Measurements from ENCODE around the gene NFIA. TPM values are rescaled to one million over a fixed set of nuclear protein-coding genes. Genes with fewer than 3 reads are reported as not detected.

The NFIA gene
- total and polyA plus RNA-seq, 2 donors (not counting 1 experiment from before 2014, with no cell fraction given) = 0.28 to 0.54 TPM

DNA sequence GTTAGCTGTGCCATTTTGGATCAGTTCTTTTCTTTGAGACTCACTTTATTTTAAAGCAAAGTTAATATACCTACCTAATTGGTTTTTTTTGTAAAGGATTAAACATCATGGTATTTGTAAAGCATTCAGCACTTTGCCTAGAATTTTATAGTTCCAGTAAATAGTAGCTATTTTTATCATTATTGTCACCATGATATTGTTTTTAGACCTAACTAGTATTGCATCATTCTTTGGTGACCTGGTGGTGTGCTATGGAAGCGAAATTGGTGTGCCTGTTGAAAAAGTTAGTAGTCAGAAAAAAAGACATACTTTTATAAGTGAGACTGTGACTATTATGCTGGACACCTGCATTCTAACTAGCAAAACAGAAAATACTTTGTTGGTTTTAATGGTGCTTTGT, 81.0 kb downstream of the NFIA start:
- no peaks in the 10 kb centered on the region for H3K79me2 ChIP-seq (ENCODE audit: control insufficient read depth, insufficient read depth, low read length)
- H3K4me2 ChIP-seq (replicated peaks; ENCODE audit: low read depth, low read length, poor library complexity, severe bottlenecking) = no peak overlapping the region
- no peaks in the 10 kb centered on the region for H3K4me1 ChIP-seq (ENCODE audit: control insufficient read depth in 2 of 2, insufficient read depth in 2 of 2, low read length in 2 of 2)
- no peaks in the 10 kb centered on the region for H4K20me1 ChIP-seq (ENCODE audit: control insufficient read depth, insufficient read depth, low read length, poor library complexity, severe bottlenecking)
- DNase-seq = no peak
- no peaks in the 10 kb centered on the region for H3K9me3 Mint-ChIP-seq (ENCODE audit: insufficient read depth)
- H3K4me1 Mint-ChIP-seq = no peaks in the 10 kb centered on the region
- ChIA-PET POLR2A (no interaction called here), CTCF (no interaction called here)
- no peak overlapping the region for H3K27ac ChIP-seq (ENCODE audit: low read length in 2 of 2)
- H2AFZ ChIP-seq (ENCODE audit: insufficient read depth, low read depth, low read length, poor library complexity, severe bottlenecking) = no peak overlapping the region
- H3K36me3 ChIP-seq (replicated peaks in 1 of 2; ENCODE audit: control extremely low read depth in 1 of 2, control insufficient read depth in 1 of 2, extremely low read depth in 1 of 2, insufficient read depth in 2 of 2, low read length in 1 of 2) = no peaks in the 10 kb centered on the region
- no peaks in the 10 kb centered on the region for H3K27me3 ChIP-seq (replicated peaks in 1 of 4; ENCODE audit: control extremely low read depth in 1 of 4, control insufficient read depth in 3 of 4, insufficient read depth in 4 of 4, low read length in 3 of 4)
- no CpG with 5 or more reads among the region's 1 CpG for WGBS (ENCODE audit: insufficient coverage)
- H3K9me3 ChIP-seq (ENCODE audit: control extremely low read depth in 1 of 3, control insufficient read depth in 2 of 3, insufficient read depth in 1 of 3, low read length in 2 of 3) = no peaks in the 10 kb centered on the region
- TF ChIP-seq, protein P1, sequence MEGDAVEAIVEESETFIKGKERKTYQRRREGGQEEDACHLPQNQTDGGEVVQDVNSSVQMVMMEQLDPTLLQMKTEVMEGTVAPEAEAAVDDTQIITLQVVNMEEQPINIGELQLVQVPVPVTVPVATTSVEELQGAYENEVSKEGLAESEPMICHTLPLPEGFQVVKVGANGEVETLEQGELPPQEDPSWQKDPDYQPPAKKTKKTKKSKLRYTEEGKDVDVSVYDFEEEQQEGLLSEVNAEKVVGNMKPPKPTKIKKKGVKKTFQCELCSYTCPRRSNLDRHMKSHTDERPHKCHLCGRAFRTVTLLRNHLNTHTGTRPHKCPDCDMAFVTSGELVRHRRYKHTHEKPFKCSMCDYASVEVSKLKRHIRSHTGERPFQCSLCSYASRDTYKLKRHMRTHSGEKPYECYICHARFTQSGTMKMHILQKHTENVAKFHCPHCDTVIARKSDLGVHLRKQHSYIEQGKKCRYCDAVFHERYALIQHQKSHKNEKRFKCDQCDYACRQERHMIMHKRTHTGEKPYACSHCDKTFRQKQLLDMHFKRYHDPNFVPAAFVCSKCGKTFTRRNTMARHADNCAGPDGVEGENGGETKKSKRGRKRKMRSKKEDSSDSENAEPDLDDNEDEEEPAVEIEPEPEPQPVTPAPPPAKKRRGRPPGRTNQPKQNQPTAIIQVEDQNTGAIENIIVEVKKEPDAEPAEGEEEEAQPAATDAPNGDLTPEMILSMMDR (IDR thresholded peaks at IDR 0.05) = no peak
- TF ChIP-seq EZH2 (IDR thresholded peaks at IDR 0.05; ENCODE audit: borderline replicate concordance, insufficient read depth, low read depth, low read length, poor library complexity, severe bottlenecking) = no peak
- no peak overlapping the region for H3K4me3 ChIP-seq (ENCODE audit: control extremely low read depth in 1 of 5, extremely low read depth in 1 of 5, insufficient read depth in 1 of 5, low read depth in 2 of 5, low read length in 4 of 5)
- no peaks in the 10 kb centered on the region for H3K27me3 Mint-ChIP-seq
- no peak for ATAC-seq (ENCODE audit: low read depth)
- no peak overlapping the region for H3K27ac Mint-ChIP-seq
- no peak overlapping the region for H3K9ac ChIP-seq (ENCODE audit: low read length)
- intact Hi-C loops (cut with micrococcal nuclease) = no loop called here
- H3K4me3 Mint-ChIP-seq = no peak overlapping the region

DNA sequence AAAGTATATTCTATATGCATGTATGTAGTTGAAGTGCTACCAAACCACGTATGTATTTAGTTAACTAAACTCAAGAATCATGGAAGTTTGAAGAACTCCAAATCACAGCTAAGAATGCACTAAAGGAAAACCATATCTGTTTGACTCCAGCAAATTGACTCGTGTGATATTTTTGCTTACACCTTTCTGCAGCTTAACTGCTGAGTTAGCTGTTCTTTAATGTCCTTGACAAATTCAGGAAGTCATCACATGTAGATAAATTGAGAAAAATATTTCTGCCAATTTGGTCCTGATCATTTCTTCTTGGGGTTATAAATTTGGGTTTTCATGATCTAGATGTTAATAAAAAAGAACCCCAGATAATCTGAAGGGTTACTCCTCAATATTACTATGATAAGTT, 83.0 kb downstream of the NFIA start:
- no peaks in the 10 kb centered on the region for H3K36me3 ChIP-seq (replicated peaks in 1 of 2; ENCODE audit: control extremely low read depth in 1 of 2, control insufficient read depth in 1 of 2, extremely low read depth in 1 of 2, insufficient read depth in 2 of 2, low read length in 1 of 2)
- no peak overlapping the region for H3K27ac ChIP-seq (ENCODE audit: low read length in 2 of 2)
- no peak overlapping the region for H3K4me3 ChIP-seq (ENCODE audit: control extremely low read depth in 1 of 5, extremely low read depth in 1 of 5, insufficient read depth in 1 of 5, low read depth in 2 of 5, low read length in 4 of 5)
- ChIA-PET POLR2A (no interaction called here), CTCF (no interaction called here)
- no peak overlapping the region for H3K27ac Mint-ChIP-seq
- WGBS (ENCODE audit: insufficient coverage) = 83% methylated on average over 1 of the region's 2 CpGs
- intact Hi-C loops (cut with micrococcal nuclease) = no loop called here
- no peaks in the 10 kb centered on the region for H3K27me3 ChIP-seq (replicated peaks in 1 of 4; ENCODE audit: control extremely low read depth in 1 of 4, control insufficient read depth in 3 of 4, insufficient read depth in 4 of 4, low read length in 3 of 4)
- H2AFZ ChIP-seq (ENCODE audit: insufficient read depth, low read depth, low read length, poor library complexity, severe bottlenecking) = no peak overlapping the region
- no peak overlapping the region for H3K9ac ChIP-seq (ENCODE audit: low read length)
- H3K79me2 ChIP-seq (ENCODE audit: control insufficient read depth, insufficient read depth, low read length) = no peaks in the 10 kb centered on the region
- no peak for ATAC-seq (ENCODE audit: low read depth)
- DNase-seq = no peak
- no peaks in the 10 kb centered on the region for H3K9me3 Mint-ChIP-seq (ENCODE audit: insufficient read depth)
- H3K4me2 ChIP-seq (replicated peaks; ENCODE audit: low read depth, low read length, poor library complexity, severe bottlenecking) = no peak overlapping the region
- H3K4me1 ChIP-seq (ENCODE audit: control insufficient read depth in 2 of 2, insufficient read depth in 2 of 2, low read length in 2 of 2) = no peaks in the 10 kb centered on the region
- no peak overlapping the region for H3K4me3 Mint-ChIP-seq
- TF ChIP-seq, protein P1 (IDR thresholded peaks at IDR 0.05) = no peak
- no peak for TF ChIP-seq EZH2 (IDR thresholded peaks at IDR 0.05; ENCODE audit: borderline replicate concordance, insufficient read depth, low read depth, low read length, poor library complexity, severe bottlenecking)
- peaks cover 5% of the 10 kb centered on the region for H3K27me3 Mint-ChIP-seq
- H3K9me3 ChIP-seq (ENCODE audit: control extremely low read depth in 1 of 3, control insufficient read depth in 2 of 3, insufficient read depth in 1 of 3, low read length in 2 of 3) = no peaks in the 10 kb centered on the region
- no peaks in the 10 kb centered on the region for H3K4me1 Mint-ChIP-seq
- H4K20me1 ChIP-seq (ENCODE audit: control insufficient read depth, insufficient read depth, low read length, poor library complexity, severe bottlenecking) = no peaks in the 10 kb centered on the region

Data from B cell (primary cell).